HCT116 (cell line): ENCODE measurements around the gene RAX. TPM values are rescaled to one million over a fixed set of nuclear protein-coding genes. Genes with fewer than 3 reads are reported as not detected.

Source experiments
- ATAC-seq: fragments of 200-7000 bp; cut with Tn5 transposase; 2 replicates; pipeline ENCODE4 v1.9.1; 2020; ENCODE audit warnings: mild to moderate bottlenecking, moderate library complexity
- BruUV-seq: library from RNA; stranded (reverse); fragments of 400-500 nt; replicated peaks from 2 replicates; lab custom pipeline; 2021; lab: Mats Ljungman, UMichigan
- CTCF ChIA-PET: fragments of 300-600 bp; sonication (Branson Sonifier 250); formaldehyde crosslinking; loops from one replicate; lab custom pipeline; 2021; ENCODE audit warnings: antibody characterized with exemption; lab: Charles Lee
- POLR2A ChIA-PET: fragments of 300-600, 350-600 bp; sonication (Branson Sonifier 250); formaldehyde crosslinking; loops from one replicate; lab custom pipeline; 2021; ENCODE audit warnings: antibody characterized with exemption; lab: Charles Lee
- RAD21 ChIA-PET, 2 experiments: fragments of 300-600 bp; sonication (Branson Sonifier 250); formaldehyde crosslinking; loops; one replicate each; lab custom pipeline; 2023; ENCODE audit warnings: low total read pairs in 2 of 2; ENCODE audit not compliant: uncharacterized antibody in 2 of 2, unreplicated experiment in 2 of 2, low non-redundant PET in 1 of 2; lab: Charles Lee
- DNase-seq: peaks from one replicate; pipeline ENCODE4 v3.0.0-alpha.2; 2010; ENCODE audit warnings: low read depth, low spot score
- H2AFZ ChIP-seq: fragments of 200-600 bp; shearing (Covaris generic), sonication (generic); 2 replicates; pipeline ENCODE4 v1.6.1; 2017; ENCODE audit warnings: low read depth, mixed run types, mixed read lengths, antibody characterized with exemption, low read length; ENCODE audit not compliant: poor library complexity, severe bottlenecking
- H3K27ac ChIP-seq: 2 replicates; pipeline ENCODE4 v1.5.1; 2012; ENCODE audit warnings: low read depth, low read length
- H3K27me3 ChIP-seq: fragments of 200-600 bp; sonication (generic); 2 replicates; pipeline ENCODE4 v1.6.1; 2016; ENCODE audit warnings: mixed run types, low read length, mixed read lengths; ENCODE audit not compliant: insufficient read depth
- H3K36me3 ChIP-seq, 2 experiments: fragments of 200-500 bp in 1 of 2; fragments of 200-600 bp in 1 of 2; sonication (Bioruptor generic) in 1 of 2; sonication (generic) in 1 of 2; 2 replicates each; pipeline versions ENCODE4 v1.5.1 to v1.6.1; 2014 to 2016; ENCODE audit warnings: low read length in 2 of 2, inconsistent platforms in 1 of 2, mixed read lengths in 1 of 2, mixed run types in 1 of 2; ENCODE audit not compliant: insufficient read depth in 2 of 2, control insufficient read depth in 1 of 2
- H3K4me1 ChIP-seq, 2 experiments: fragments of 200-600 bp in 1 of 2; sonication (generic) in 1 of 2; 2 replicates each; pipeline versions ENCODE4 v1.5.1 to v1.6.1; 2012 to 2017; ENCODE audit warnings: low read length in 2 of 2, inconsistent platforms in 1 of 2, mild to moderate bottlenecking in 1 of 2, mixed read lengths in 1 of 2, mixed run types in 1 of 2, moderate library complexity in 1 of 2; ENCODE audit not compliant: insufficient read depth in 2 of 2, control insufficient read depth in 1 of 2
- H3K4me2 ChIP-seq: fragments of 200-600 bp; sonication (generic); 2 replicates; pipeline ENCODE4 v1.6.1; 2017; ENCODE audit warnings: mixed run types, low read length, mixed read lengths
- H3K4me3 ChIP-seq, 2 experiments: fragments of 200-600 bp in 1 of 2; sonication (generic) in 1 of 2; replicated peaks in 1 of 2; 2 replicates each; pipeline ENCODE4 v1.5.1; 2011 to 2016; ENCODE audit warnings: low read length in 2 of 2, control low read depth in 1 of 2, low read depth in 1 of 2, mild to moderate bottlenecking in 1 of 2, mixed read lengths in 1 of 2, mixed run types in 1 of 2
- H3K79me2 ChIP-seq: fragments of 200-600 bp; sonication (generic); 2 replicates; pipeline ENCODE4 v1.6.1; 2017; ENCODE audit warnings: mild to moderate bottlenecking, mixed run types, low read length, moderate library complexity, mixed read lengths; ENCODE audit not compliant: insufficient read depth
- H3K9ac ChIP-seq: fragments of 200-600 bp; sonication (generic); 2 replicates; pipeline ENCODE4 v1.6.1; 2016; ENCODE audit warnings: low read length, mixed read lengths
- H3K9me2 ChIP-seq: fragments of 200-600 bp; sonication (generic), shearing (Covaris generic); 2 replicates; pipeline ENCODE4 v1.6.1; 2017; ENCODE audit warnings: mixed run types, mild to moderate bottlenecking, moderate library complexity; ENCODE audit not compliant: insufficient read depth
- H3K9me3 ChIP-seq, 2 experiments: fragments of 200-500 bp in 1 of 2; fragments of 200-600 bp in 1 of 2; sonication (Bioruptor generic) in 1 of 2; sonication (generic) in 1 of 2; 2 replicates each; pipeline ENCODE4 v1.6.1; 2014 to 2017; ENCODE audit warnings: low read length in 2 of 2, mixed read lengths in 2 of 2, inconsistent platforms in 1 of 2, low read depth in 1 of 2, mild to moderate bottlenecking in 1 of 2, mixed run types in 1 of 2, moderate library complexity in 1 of 2; ENCODE audit not compliant: control insufficient read depth in 1 of 2, insufficient read depth in 1 of 2
- H4K20me1 ChIP-seq: fragments of 200-600 bp; sonication (generic), shearing (Covaris generic); 2 replicates; pipeline ENCODE4 v1.6.1; 2017; ENCODE audit warnings: mixed run types, mild to moderate bottlenecking, moderate library complexity; ENCODE audit not compliant: insufficient read depth
- ATF3 ChIP-seq: IDR thresholded peaks from 2 replicates; pipeline ENCODE4 v1.6.1; 2012
- ELF1 ChIP-seq: IDR thresholded peaks from 2 replicates; pipeline ENCODE4 v1.6.1; 2012; ENCODE audit warnings: low read depth, borderline replicate concordance
- EZH2phosphoT487 ChIP-seq: fragments of 200-600 bp; IDR thresholded peaks from 2 replicates; pipeline ENCODE4 v1.6.1; 2018; ENCODE audit warnings: antibody characterized with exemption, borderline replicate concordance
- FOSL1 ChIP-seq: IDR thresholded peaks from 2 replicates; pipeline ENCODE4 v1.6.1; 2012; ENCODE audit warnings: low read depth
- JUND ChIP-seq: IDR thresholded peaks from 2 replicates; pipeline ENCODE4 v1.6.1; 2012
- POLR2AphosphoS5 ChIP-seq: IDR thresholded peaks from 2 replicates; pipeline ENCODE4 v1.6.1; 2011; ENCODE audit warnings: mild to moderate bottlenecking, low read depth, low read length, moderate library complexity
- SIN3A ChIP-seq: IDR thresholded peaks from 2 replicates; pipeline ENCODE4 v1.6.1; 2012; ENCODE audit warnings: low read depth
- SP1 ChIP-seq: IDR thresholded peaks from 2 replicates; pipeline ENCODE4 v1.6.1; 2012; ENCODE audit warnings: low read depth
- SRF ChIP-seq: IDR thresholded peaks from 2 replicates; pipeline ENCODE4 v1.6.1; 2012; ENCODE audit warnings: low read depth
- TCF7L2 ChIP-seq: IDR thresholded peaks from 2 replicates; pipeline ENCODE4 v1.7.0; 2011; ENCODE audit warnings: borderline replicate concordance, inconsistent platforms; ENCODE audit not compliant: insufficient read depth, insufficient read length; ENCODE audit errors: extremely low read depth
- YY1 ChIP-seq: IDR thresholded peaks from 2 replicates; pipeline ENCODE4 v1.6.1; 2011; ENCODE audit warnings: low read length, low read depth, moderate library complexity, mild to moderate bottlenecking; ENCODE audit not compliant: insufficient replicate concordance; ENCODE audit errors: extremely low read depth
- ZNF274 ChIP-seq: fragments of 200-500 bp; sonication (Bioruptor generic); IDR thresholded peaks from 2 replicates; pipeline ENCODE4 v1.6.1; 2014; ENCODE audit warnings: mild to moderate bottlenecking, low read depth, low read length, inconsistent platforms
- intact Hi-C: fragments of 100-400 bp; cut with micrococcal nuclease; formaldehyde crosslinking; loops from 2 replicates; pipeline ENCODE4 v1.10.0; 2022
- total RNA-seq: library from RNA; stranded (reverse); gene quantifications from one replicate; pipeline ENCODE4 v1.2.1, GENCODE V29; 2021; ENCODE audit not compliant: unreplicated experiment
- TF ChIP-seq, protein P1 (sequence below), 3 experiments: fragments of 200-600 bp in 1 of 3; sonication (generic) in 1 of 3; IDR thresholded peaks in 2 of 3; conservative IDR thresholded peaks in 1 of 3; 2 replicates each; pipeline ENCODE4 v1.5.1; 2012 to 2017; ENCODE audit warnings: low read depth in 2 of 3, low read length in 2 of 3, antibody characterized with exemption in 1 of 3, borderline replicate concordance in 1 of 3, control low read depth in 1 of 3, mild to moderate bottlenecking in 1 of 3, mixed read lengths in 1 of 3, mixed run types in 1 of 3, moderate library complexity in 1 of 3; ENCODE audit not compliant: insufficient read depth in 1 of 3

The RAX gene
- total RNA-seq, 1 experiment from 2014 or later: not detected

GRCh38 chr18:59270689-59271257, 2.5 kb downstream of the RAX start:
- no peak for DNase-seq
- Histone ChIP-seq H3K9me3 (no peaks in the 10 kb centered on the region), H4K20me1 (no peaks in the 10 kb centered on the region), H3K9me2 (no peaks in the 10 kb centered on the region), H3K27ac (no peak overlapping the region), H3K36me3 (no peaks in the 10 kb centered on the region), H3K4me1 (peaks cover 0 to 7% of the 10 kb centered on the region in 2 experiments; a peak in 2 of 4 replicates), H3K4me2 (no peak overlapping the region), H3K4me3 (no peak overlapping the region), H3K79me2 (no peaks in the 10 kb centered on the region), H2AFZ (no peak overlapping the region), H3K9ac (no peak overlapping the region), H3K27me3 (peaks cover 8% of the 10 kb centered on the region; the same call in 1 of the 2 replicates)
- intact Hi-C loops: no loop called here
- ATAC-seq: no peak
- ChIA-PET RAD21 (no interaction called here), POLR2A (no interaction called here), CTCF (no interaction called here)
- BruUV-seq: no TSS peak
- TF ChIP-seq SRF (no peak), TCF7L2 (no peak), ATF3 (no peak), ZNF274 (no peak), FOSL1 (no peak), SIN3A (no peak), ELF1 (no peak), EZH2phosphoT487 (no peak), POLR2AphosphoS5 (no peak), SP1 (no peak), JUND (no peak), YY1 (no peak)
- TF ChIP-seq, protein P1, sequence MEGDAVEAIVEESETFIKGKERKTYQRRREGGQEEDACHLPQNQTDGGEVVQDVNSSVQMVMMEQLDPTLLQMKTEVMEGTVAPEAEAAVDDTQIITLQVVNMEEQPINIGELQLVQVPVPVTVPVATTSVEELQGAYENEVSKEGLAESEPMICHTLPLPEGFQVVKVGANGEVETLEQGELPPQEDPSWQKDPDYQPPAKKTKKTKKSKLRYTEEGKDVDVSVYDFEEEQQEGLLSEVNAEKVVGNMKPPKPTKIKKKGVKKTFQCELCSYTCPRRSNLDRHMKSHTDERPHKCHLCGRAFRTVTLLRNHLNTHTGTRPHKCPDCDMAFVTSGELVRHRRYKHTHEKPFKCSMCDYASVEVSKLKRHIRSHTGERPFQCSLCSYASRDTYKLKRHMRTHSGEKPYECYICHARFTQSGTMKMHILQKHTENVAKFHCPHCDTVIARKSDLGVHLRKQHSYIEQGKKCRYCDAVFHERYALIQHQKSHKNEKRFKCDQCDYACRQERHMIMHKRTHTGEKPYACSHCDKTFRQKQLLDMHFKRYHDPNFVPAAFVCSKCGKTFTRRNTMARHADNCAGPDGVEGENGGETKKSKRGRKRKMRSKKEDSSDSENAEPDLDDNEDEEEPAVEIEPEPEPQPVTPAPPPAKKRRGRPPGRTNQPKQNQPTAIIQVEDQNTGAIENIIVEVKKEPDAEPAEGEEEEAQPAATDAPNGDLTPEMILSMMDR (IDR thresholded peaks at IDR 0.05 in 2 of 3, conservative IDR thresholded peaks at IDR 0.05 in 1 of 3; ENCODE audit: borderline replicate concordance in 1 of 3, insufficient read depth in 1 of 3, low read depth in 2 of 3, low read length in 2 of 3): no peak
